ENCODE results near the gene WNK1. TPM values are rescaled to one million over a fixed set of nuclear protein-coding genes. Genes with fewer than 3 reads are reported as not detected.
"Not testable (repeated sequence)": the region's sequence is repeated elsewhere in the genome, so short reads cannot be mapped to it uniquely, and the experiment has no call there.

The WNK1 gene
- total RNA-seq, result 48.5 TPM

DNA sequence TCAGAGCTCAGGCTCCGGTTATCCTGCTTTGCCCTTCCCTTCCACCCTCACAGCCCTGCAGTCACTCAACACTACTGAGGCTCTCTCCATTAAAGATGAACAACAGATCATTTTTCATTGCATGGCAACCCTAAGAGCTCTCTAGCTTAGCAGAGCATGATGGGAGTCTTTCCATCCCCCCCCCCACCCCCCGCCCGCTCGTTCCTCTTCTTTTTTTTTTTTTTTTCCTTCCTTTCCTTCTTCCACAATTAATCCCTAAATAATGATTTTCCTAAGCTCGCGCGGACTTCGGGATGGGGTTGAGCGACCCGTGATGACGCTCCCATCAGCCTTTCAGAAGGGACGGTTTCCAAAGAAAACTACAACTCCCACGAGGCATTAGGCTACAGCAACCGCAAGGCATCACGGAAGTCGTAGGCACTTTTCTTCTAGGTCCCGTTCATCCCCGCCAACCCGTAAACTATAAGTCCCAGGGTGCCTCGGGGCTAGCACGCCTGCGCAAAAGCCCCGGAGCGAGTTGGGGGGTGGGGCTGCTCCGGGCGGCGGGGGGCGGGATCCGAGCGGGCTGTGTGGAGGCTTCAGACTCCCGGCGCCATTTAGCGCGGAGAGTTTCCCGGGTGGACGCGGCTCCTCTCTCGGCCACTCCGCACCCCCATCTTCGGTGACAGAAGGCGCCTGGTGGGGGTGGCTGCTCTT lies at the start of gene WNK1:
Gene WNK1 (plus strand): TSS at position 581 of the 696 bp plus-strand sequence. CDS start 987 bp downstream, outside the sequence.
- FAIRE-seq (no peak), DNase-seq (ENCODE audit: low spot score in 2 of 2) (peak; percentile 94 to 95)

DNA sequence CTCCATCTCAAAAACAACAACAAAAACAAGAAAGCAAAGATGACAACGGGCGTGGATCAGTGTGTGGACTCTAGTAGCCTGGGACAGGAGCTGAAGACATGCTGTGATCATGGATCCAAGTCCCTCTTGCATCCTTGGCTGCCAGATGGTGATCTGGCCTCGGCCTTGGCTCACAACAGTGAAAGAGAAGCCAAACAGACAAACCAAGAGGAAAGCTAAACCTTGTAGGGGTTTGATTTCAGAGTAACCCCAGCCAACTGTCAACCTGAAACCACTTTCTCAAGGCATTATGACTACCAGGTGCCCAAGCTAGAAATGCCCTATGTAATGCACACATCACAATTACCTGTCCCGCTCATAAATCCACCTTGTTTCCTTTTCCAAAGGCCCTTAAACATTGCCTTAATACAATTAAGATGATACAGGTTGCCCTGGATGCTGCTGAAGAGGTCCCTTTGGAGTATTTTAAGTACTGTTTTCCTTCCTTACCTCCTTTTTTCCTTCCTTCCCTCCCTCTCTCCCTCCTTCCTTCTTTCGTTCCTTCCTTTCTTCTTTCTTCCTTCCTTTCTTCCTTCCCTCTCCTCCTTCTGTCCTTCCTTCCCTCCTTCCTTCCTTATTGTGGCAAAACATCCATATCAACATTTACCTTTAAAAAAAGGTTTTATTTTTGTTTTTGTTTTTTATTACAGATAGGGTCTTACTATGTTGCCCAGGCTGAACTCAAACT lies 47.7 kb upstream of the WNK1 start:
- DNase-seq (ENCODE audit: low spot score in 2 of 2) (no peak), FAIRE-seq (no peak)

DNA sequence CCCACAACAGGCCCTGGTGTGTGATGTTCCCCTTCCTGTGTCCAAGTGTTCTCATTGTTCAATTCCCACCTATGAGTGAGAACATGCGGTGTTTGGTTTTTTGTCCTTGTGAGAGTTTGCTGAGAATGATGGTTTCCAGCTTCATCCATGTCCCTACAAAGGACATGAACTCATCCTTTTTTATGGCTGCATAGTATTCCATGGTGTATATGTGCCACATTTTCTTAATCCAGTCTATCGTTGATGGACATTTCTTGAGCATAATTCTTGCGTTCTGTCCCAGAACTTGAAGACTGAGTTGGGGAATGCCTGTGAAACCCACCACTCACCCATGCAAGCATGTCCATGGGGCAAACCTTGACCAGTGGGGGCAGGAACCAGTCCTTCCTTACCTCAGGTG lies 44.3 kb upstream of the WNK1 start:
- not testable (repeated sequence) for FAIRE-seq; DNase-seq (ENCODE audit: low spot score in 2 of 2)

DNA sequence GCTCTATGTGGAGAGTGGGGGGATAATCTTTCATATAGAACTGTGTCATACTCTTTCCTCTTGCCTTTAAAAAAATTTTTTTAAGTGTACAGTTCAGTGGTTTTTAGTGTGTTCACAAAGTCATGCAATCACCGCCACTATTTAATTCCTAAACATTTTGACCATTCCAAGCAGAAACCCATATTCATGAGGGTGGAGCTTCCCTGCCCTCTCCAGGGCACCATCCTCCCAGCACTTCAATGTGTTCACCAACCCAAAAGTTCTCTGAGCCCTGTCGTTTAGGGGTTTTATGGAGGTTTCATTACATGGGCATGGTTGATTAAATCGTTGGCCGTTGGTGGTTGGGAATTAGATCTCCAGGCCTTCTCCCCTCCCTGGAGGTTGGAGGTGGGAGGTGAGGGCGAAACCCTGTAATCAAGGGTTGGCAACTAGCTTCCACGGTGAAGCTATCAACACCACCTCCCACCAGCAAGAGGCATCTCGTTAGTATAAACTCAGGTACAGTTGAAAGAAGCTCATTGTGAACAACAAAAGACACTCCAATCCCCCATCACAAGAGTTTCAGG lies 42.8 kb upstream of the WNK1 start:
- FAIRE-seq (no peak), DNase-seq (ENCODE audit: low spot score in 2 of 2) (no peak)

DNA sequence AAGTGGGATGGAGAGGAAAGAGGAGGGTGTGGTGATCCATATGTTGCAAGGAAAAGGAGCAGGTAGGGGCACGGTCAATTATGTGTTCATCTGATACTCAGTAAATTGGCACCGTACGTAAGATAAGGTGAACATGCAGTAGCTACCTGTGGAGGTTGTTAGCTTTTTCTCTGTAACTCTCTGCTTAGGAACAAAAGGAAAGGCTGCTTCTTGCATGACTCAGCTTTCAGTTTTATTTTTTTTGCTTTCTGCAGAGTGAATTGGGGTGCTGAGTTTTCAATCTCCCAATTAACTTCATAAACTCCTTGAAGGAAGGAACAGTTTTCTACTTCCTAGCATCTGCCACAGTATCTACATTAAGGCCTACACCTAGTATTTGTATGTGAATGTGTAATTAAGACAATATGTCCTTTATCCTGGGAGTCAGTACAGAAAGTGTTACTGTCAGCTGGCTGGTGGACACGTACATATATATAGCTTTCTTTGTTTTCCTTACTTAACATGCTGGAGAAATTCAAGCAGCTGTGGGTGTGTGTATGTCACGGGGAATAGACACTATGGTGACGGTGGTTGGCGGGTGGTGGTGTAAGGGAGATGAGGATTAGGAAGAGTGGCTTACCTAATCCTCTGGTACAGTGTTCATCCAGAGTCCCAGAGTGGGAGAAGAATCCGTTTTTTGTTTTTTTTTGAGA lies 40.1 kb upstream of the WNK1 start:
- DNase-seq (ENCODE audit: low spot score in 2 of 2) (peak in 1 of 2 donors; percentile 43), FAIRE-seq (no peak)

DNA sequence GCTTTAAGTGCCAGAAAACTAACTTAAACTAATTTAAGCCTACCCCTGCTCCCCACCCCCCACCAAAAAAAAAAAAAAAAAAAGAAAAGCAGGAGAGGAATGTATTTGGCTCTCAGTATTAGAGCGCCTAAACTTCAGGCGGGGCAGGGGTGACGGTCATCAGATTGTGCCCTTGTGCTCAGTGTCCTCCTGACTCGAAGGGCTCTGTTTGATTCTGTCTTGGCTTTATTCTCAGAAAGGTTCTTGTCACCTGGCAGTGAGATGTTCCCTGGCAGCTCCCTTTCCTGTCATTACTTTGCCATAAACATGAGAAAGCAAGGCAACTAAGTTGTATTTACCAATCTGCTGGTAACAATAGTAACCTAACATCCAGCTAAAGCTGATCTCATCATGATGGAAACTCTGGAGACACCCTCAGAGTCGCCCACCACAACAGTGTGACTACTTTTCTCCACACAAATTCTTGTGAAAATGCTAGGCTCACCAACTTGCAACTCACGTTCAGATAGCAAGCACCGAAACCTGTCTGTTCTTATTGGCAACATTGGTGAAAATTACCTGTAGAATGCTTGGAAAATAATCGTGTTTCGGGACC lies 39.0 kb upstream of the WNK1 start:
- FAIRE-seq, result no peak
- DNase-seq (ENCODE audit: low spot score in 2 of 2), result no peak

DNA sequence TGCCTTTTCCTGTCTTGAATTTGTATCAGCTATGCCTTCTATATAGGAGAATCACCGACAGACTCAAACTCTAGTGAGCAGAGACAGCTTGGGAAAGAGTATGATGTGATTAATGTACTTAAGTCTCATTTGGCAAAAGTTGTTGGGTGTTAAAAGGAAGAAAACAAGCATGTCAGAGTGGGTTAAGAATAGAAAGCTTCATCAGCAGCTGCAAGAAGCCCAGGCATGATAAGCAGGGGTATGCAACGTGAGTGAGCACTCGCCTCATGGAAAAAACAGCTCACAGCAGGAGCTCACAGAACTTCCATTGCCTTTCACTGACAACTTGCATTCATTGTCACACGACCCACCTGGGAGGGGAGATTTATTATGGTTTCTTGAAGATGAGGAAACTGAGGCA lies 35.9 kb upstream of the WNK1 start:
- DNase-seq (ENCODE audit: low spot score in 2 of 2), result no peak
- no peak for FAIRE-seq

DNA sequence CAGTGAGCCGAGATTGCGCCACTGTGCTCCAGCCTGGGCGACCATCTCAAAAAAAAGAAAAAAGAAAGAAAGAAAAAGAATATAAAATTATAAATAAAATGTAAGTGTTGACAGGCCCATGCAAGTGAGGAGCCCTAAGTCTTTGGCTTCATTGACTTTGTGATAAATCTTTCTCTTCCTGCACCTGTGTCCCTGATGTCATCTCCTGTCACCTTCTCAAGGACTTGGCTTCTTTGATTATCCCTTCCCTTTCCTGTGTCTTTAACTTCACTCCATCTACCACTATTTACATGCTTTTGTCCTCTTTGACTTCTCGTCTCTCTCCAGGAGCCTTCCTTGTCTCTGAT lies 33.6 kb upstream of the WNK1 start:
- no peak for FAIRE-seq

DNA sequence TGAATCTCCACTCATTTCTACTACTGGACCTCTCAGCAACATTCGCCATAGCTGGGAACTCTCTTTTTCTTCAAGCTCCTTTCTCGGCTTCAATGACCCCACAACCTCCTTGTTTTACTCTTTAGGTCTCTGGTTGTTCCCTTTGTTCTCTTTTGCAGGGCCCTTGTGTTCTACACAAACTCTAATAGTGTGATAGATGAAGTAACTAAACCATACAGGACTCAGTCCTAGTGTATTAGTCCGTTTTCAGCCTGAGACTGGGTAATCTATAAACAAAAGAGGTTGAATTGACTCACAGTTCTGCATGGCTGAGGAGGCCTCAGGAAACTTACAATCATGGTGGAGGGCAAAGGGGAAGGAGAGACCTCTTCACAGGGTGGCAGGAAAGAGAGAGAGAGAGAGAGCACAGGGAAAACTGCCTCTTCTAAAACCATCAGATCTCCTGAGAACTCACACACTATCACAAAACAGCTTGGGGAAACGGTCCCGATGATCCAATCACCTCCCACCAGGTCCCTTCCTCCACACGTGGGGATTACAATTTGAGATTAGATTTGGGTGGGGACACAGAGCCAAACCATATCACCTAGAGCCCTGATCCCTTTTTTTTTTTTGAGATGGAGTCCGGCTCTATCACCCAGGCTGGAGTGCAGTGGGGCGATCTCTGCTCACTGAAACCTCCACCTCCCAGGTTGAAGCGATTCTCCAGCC lies 32.0 kb upstream of the WNK1 start:
- DNase-seq (ENCODE audit: low spot score in 2 of 2) (no peak), FAIRE-seq (no peak)

More for the DNA sequence above, 33.6 kb upstream of the WNK1 start:
- DNase-seq (ENCODE audit: low spot score in 2 of 2), result no peak

DNA sequence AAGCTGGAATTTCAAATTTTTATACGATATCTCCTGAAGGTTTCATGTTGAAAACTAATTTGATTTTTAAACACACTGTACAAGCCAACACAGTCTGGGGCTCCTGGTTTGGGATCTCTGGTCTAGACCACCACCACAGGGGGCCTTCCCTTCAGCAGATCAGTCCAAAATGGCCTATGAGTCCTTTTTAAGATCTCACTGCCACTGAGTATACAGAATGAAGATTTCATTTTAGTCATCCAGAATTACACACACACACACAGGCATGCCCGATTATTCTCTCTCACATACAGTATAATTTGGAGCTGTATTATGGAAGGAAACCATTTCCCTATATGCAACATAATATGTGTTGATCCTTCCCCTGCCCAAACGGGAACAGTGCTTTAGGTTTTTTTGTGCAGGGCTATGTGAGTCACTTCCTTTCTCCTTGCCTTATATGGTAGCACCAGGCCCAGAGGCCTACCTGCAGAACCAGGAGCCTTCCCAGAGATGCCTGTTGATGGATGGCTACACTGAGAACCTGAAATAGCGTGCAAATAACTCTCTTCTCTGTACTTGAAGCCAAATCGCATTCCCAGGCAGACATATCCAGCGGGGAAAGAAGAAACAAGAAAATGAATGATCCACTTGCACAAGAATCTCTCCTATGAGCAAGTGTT lies 28.1 kb upstream of the WNK1 start:
- FAIRE-seq, result no peak

DNA sequence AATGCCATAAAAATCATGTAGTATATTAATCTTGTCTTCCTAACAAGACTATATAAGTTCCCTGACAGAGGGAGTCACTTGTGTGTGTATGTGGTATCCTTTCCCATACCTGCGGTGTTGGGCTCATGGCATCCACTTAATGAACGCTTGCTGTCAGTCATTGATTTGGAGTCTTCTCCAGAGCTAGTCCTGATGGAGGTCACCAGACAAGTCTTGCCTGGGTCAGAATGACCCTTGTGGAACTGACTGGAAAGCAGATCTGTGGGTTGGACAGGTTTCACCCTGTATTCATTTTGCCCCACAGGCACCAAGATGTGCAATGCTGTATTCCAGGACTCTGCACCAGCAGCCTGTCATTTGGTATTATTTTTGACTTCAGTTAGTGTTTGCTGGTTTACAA lies 27.3 kb upstream of the WNK1 start:
- FAIRE-seq (no peak), DNase-seq (ENCODE audit: low spot score in 2 of 2) (no peak)

More for the DNA sequence above, 28.1 kb upstream of the WNK1 start:
- no peak for DNase-seq (ENCODE audit: low spot score in 2 of 2)

DNA sequence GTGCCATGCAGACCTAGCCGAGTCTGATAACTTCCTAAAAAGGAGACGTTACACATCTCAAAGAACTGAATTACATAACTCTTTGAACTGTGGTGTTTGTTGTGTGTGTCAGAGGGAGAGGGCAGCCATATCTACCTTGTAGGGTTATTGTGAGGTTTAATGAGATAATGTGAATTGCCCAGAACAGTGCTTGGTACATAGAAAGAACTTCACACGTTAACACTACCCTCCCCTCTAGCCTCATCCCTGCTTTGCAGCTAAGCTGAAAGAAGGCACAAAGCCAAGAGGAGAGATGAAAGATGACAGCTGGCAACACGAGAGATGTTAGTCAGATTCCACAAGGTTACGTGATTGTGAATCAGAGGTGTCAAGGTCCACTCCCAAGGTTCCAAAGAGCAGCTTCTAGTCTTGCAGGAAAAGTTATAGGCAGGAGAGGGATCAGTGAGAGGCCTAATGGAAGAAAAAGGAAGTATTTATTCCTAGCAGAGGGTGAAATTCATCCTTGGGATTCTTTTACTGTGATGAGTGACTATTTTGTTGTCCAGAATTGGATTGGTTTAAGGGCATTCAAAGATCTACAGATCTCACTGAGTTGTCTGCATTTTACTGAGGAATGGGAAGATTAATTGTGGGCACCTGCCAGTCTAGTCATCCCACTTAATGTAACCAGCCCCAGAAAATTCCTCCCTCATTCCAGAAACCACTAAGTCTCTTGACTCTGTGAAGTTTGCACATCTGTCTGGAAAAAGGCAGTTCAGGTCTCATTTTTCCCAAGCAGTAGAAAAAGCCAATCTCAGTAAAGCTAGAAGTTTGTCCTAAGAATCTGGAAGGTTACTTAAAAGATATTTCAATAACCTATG lies 25.9 kb upstream of the WNK1 start:
- no peak for DNase-seq (ENCODE audit: low spot score in 2 of 2)
- FAIRE-seq, result no peak

DNA sequence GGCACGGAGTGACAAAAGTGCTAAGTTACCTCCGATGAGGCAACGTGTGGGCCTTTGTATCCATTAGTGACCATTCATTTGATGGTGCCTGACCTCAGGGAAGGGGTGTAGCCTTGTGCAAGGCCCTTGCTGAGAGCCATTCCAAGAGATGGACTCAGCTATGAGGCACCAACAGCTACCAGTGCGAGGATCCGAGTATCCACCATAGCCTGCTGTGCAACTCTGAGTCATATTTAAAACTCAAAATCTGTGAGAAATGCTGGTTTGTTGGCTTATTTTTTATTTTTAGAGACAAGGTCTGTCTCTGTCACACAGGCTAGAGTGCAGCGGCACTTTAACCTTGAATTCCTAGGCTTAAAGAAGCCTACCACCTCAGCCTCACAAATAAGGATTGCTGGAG lies 25.1 kb upstream of the WNK1 start:
- DNase-seq (ENCODE audit: low spot score in 2 of 2) (no peak), FAIRE-seq (no peak)

DNA sequence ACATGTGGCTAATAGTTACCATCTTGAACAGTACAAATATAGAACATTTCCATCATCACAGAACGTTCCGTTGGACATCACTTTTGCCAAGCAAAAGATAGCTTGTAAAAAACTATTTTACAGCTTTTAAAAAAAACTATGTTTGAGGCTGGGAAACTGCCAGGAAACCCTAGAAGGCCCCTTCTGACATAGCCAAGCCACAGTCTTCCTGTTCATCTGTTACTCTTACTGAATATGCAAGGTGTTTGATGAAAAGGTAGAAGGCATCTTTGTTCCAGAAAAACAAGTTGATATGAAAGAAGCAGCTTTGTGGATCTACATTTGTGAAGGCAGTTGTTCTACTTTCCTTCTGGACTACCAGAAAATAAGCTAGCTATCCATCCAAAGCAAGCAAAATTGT lies 23.6 kb upstream of the WNK1 start:
- FAIRE-seq, result no peak
- DNase-seq (ENCODE audit: low spot score in 2 of 2), result no peak

DNA sequence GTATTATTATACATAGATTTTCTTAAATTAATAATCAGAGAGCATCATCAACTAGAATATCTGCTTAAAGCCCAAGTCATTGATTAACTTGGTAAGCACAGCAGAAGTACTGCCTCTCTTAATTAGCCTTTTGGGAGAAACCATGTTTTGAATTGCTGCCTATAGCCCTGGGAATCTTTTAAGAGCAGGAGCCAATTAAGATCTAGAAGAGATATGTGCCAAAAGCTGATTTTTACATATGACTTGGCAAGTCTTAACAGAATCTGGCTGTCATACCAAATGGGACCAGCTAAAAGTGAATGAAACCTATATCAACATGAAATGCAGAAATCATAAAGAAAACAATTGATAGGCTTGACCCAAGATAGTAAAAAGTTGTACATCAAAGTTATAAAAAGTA lies 23.2 kb upstream of the WNK1 start:
- DNase-seq (ENCODE audit: low spot score in 2 of 2) (no peak), FAIRE-seq (no peak)

DNA sequence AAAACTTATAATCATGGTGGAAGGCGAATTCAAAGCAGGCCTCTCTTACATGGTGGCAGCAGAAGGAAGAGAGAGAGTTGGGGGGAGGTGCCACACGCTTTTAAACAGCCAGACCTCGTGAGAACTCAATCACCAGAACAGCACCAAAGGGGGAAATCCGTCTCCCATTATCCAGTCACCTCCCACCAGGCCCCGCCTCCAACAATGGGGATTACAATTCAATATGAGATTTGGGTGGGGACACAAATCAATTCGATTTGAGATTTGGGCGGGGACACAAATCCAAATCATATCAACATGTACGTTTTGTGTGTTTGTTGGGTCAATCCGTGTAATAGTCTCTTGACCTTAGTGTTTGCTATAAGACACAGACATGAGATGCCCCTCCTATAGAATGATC lies 21.8 kb upstream of the WNK1 start:
- FAIRE-seq, result no peak
- DNase-seq (ENCODE audit: low spot score in 2 of 2), result no peak

DNA sequence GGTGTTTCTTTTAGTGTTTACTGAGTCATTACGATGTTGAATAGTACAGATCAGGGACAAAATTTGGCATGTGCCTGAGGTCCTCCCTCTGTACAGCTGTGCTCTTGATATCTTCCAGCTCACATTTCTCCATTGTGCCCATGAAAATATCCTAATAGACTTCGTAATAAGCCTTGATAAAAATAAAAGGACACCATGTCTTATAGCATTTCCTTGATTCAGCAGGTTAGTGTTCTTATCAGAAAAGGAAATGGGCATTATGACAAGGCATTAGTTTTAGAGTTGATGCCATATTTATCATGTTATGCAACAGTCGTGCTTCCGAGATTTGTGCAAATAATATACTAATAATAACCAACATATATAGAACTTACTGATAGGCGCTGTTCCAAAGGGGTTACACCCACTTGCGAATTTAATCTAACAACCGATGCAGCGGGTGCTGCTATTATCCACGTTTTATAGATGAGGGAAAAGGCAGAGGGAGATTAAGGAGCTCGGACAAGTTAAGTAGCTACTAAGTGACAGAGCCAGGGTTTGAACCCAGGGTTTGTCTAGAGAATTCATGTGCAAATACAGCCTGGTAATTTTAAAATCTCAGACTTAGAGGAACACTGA lies 15.1 kb upstream of the WNK1 start:
- no peak for FAIRE-seq
- DNase-seq (ENCODE audit: low spot score in 2 of 2), result no peak

DNA sequence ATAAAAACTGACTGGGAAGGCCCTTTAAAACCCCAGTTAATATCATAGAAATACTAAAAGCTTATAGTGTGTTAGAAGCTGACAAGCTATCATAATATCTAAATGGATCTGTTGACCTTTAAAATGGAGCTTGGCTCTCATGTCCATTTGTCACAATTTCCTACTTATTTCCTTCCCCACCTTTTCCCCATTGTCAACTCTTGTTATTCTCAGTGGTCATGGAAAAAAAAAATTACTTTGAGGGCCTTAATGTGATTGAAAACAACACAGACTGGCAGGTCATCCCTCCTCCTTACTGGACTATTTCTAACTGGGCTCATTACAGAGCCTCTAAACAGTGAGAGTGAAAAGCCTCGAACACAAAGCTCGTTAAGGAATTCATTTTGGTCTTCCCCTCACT lies 13.7 kb upstream of the WNK1 start:
- no peak for FAIRE-seq
- DNase-seq (ENCODE audit: low spot score in 2 of 2), result no peak
